HEK293T (cell line): ENCODE measurements around the gene FOXN1.

Experiments used
- CTCF ChIA-PET: fragments of 350-600 bp; formaldehyde crosslinking; extraction: SDS; loops from one replicate; lab custom pipeline; 2021; ENCODE audit warnings: antibody characterized with exemption, inconsistent platforms; lab: Yijun Ruan, JAX
- POLR2A ChIA-PET: fragments of 350-600 bp; formaldehyde crosslinking; extraction: SDS; loops from one replicate; lab custom pipeline; 2020; ENCODE audit warnings: antibody characterized with exemption, inconsistent platforms; lab: Yijun Ruan, JAX
- DNase-seq: peaks from one replicate; pipeline ENCODE4 v3.0.0; 2012; ENCODE audit warnings: mixed read lengths; ENCODE audit errors: extremely low spot score
- ARNT ChIP-seq: fragments of 450-650 bp; IDR thresholded peaks from 2 replicates; pipeline ENCODE4 v1.6.1; 2017; ENCODE audit warnings: mild to moderate bottlenecking
- BHLHE40 ChIP-seq: fragments of 450-650 bp; IDR thresholded peaks from 2 replicates; pipeline ENCODE4 v1.6.1; 2016; ENCODE audit warnings: mild to moderate bottlenecking, moderate library complexity, borderline replicate concordance
- CTBP1 ChIP-seq: fragments of 450-650 bp; IDR thresholded peaks from 2 replicates; pipeline ENCODE4 v1.6.1; 2016; ENCODE audit warnings: borderline replicate concordance
- ELF4 ChIP-seq: fragments of 450-650 bp; IDR thresholded peaks from 2 replicates; pipeline ENCODE4 v1.6.1; 2017; ENCODE audit warnings: antibody characterized with exemption
- FOXA1 ChIP-seq: fragments of 450-650 bp; IDR thresholded peaks from 2 replicates; pipeline ENCODE4 v1.6.1; 2016; ENCODE audit warnings: mild to moderate bottlenecking
- FOXK2 ChIP-seq: fragments of 450-650 bp; IDR thresholded peaks from 2 replicates; pipeline ENCODE4 v1.6.1; 2016; ENCODE audit warnings: mild to moderate bottlenecking
- FOXM1 ChIP-seq: fragments of 450-650 bp; IDR thresholded peaks from 2 replicates; pipeline ENCODE4 v1.6.1; 2017; ENCODE audit warnings: mild to moderate bottlenecking, borderline replicate concordance
- HDGF ChIP-seq: fragments of 450-650 bp; IDR thresholded peaks from 2 replicates; pipeline ENCODE4 v1.6.1; 2017; ENCODE audit warnings: antibody characterized with exemption, borderline replicate concordance
- L3MBTL2 ChIP-seq: fragments of 450-650 bp; conservative IDR thresholded peaks from 2 replicates; pipeline ENCODE4 v1.6.1; 2016; ENCODE audit warnings: mild to moderate bottlenecking
- LEF1 ChIP-seq: fragments of 450-650 bp; IDR thresholded peaks from 2 replicates; pipeline ENCODE4 v1.6.1; 2017; ENCODE audit warnings: mild to moderate bottlenecking, borderline replicate concordance
- NFRKB ChIP-seq: fragments of 450-650 bp; IDR thresholded peaks from 2 replicates; pipeline ENCODE4 v1.6.1; 2016; ENCODE audit warnings: mild to moderate bottlenecking, moderate library complexity
- SP1 ChIP-seq: fragments of 450-650 bp; IDR thresholded peaks from 2 replicates; pipeline ENCODE4 v1.6.1; 2017
- SUZ12 ChIP-seq: fragments of 450-650 bp; IDR thresholded peaks from 2 replicates; pipeline ENCODE4 v1.6.1; 2016; ENCODE audit warnings: mild to moderate bottlenecking
- TARDBP ChIP-seq: fragments of 450-650 bp; IDR thresholded peaks from 2 replicates; pipeline ENCODE4 v1.6.1; 2016
- ZNF384 ChIP-seq: fragments of 450-650 bp; IDR thresholded peaks from 2 replicates; pipeline ENCODE4 v1.6.1; 2016
- TF ChIP-seq, protein P1 (sequence below): fragments of 450-650 bp; IDR thresholded peaks from 2 replicates; pipeline ENCODE4 v1.6.1; 2016

Gene FOXN1

DNA sequence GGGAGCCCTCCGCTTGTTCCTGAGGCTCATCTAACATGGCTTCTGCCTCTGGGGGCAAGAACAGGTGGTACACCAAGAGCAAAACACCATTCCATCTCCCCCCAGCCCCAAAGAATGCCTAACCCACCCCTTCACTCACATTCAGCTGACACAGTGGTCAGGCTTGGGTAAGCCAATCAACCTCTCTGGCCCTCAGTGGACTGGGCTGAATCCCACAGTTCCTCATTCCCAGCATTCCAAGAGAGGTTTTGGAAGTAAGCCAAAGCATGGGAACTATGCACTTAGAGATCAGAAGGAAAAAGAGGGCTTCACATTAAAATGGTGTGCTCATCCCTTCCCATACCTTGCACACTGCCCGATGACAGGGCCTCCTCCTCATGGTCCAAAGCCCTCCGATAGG lies 57.3 kb downstream of the FOXN1 start:
- no peak for DNase-seq
- CTCF ChIA-PET, result no interaction called here
- TF ChIP-seq TARDBP (no peak), SUZ12 (no peak), SP1 (no peak), BHLHE40 (no peak), NFRKB (no peak), FOXM1 (no peak), ARNT (no peak)
- TF ChIP-seq, protein P1, sequence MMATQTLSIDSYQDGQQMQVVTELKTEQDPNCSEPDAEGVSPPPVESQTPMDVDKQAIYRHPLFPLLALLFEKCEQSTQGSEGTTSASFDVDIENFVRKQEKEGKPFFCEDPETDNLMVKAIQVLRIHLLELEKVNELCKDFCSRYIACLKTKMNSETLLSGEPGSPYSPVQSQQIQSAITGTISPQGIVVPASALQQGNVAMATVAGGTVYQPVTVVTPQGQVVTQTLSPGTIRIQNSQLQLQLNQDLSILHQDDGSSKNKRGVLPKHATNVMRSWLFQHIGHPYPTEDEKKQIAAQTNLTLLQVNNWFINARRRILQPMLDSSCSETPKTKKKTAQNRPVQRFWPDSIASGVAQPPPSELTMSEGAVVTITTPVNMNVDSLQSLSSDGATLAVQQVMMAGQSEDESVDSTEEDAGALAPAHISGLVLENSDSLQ, result no peak
- POLR2A ChIA-PET, result no interaction called here

DNA sequence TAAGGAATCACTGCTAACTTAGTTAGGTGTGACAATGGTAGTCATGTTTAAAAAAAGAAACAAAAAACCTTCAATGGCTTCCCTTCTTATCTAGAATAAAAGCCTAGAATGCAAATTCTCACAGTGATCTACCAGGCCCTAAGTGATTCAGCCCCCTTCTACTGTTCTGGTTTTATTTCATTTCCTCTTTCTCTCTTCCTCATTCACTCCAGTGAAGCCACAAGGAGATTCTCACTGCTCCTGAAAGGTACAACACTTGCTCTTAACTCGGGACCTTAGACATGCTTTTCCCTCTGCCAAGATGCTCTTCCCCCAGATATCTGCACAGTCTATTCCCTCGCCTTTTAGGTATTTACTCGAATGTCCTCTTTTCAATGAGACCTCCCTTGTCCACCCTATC lies 61.5 kb downstream of the FOXN1 start:
- CTCF ChIA-PET, result no interaction called here
- POLR2A ChIA-PET, result no interaction called here
- DNase-seq, result no peak
- no peak for TF ChIP-seq CTBP1
- TF ChIP-seq, protein P1, result no peak
- no peak for TF ChIP-seq NFRKB
- no peak for TF ChIP-seq TARDBP
- TF ChIP-seq BHLHE40, result no peak
- TF ChIP-seq FOXA1, result no peak
- no peak for TF ChIP-seq ELF4

DNA sequence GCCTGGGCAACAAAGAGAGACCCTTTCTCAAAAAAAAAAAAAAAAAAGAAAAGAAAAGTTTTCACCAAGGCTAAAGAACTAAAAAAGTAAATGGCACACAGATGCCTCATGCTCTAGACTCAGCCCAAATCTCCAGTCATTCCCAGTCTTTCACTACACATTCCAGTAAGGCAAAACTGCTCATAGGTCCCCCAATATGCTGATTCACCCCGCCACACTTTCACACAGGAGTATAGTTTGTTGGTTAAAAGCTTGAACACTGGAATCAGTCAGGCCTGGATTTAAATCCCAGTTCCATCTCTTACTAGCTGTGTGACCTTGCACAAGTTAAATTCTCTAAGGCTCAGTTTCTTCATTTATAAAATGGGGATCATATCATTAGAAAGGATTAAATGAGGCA lies 63.3 kb downstream of the FOXN1 start:
- TF ChIP-seq SUZ12 (no peak), HDGF (no peak), FOXK2 (no peak), FOXA1 (no peak), ZNF384 (no peak)
- DNase-seq, result no peak
- POLR2A ChIA-PET, result interaction anchor here (1.0 to 3.5 kb wide), 3 partner anchors 9 to 92 kb away, joined by 4 to 15 read pairs (median 8); partner anchors contain the start of genes BLTP2, SDF2 and SUPT6H
- CTCF ChIA-PET, result interaction anchor here (0.8 kb wide), 1 partner anchor 20 kb away, joined by 6 read pairs; no protein-coding TSS in a partner anchor

DNA sequence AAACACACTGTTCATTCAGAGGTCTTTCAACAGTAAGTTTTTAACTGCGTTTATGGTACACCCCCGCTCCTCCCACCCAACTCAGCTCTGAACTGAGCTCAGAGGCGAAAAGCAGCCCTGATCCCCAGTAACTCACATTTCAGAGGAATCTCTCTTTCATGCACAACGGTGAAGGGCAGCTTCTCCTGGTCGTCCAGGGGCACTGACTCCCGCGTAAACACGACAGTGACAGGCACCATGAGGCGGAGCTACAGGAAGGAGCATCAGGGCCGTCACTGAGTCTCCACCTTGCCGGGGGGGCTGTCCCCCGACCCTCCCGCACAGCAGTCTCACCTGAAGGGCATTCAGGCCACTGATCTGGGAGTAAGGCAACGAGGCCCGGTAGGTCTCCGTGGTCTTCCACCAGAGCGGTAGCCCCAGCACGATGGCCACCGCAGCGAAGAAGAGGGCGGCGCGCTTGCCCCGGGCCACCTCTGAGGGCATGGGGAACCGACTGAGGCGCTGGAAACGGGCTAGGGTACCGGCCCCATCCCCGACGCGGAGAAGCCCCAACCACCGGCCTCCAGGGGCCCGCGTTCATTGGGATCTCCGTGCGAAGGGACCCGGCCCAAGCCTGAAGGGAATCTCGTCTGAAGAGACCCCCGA lies 64.7 kb downstream of the FOXN1 start:
- TF ChIP-seq SP1 (no peak), L3MBTL2 (peak; percentile 36; the same call in 1 of the 2 replicates)
- POLR2A ChIA-PET, result interaction anchor here (0.6 to 3.6 kb wide), 27 partner anchors 9 to 199 kb away, joined by 3 to 35 read pairs (median 6); partner anchors contain the start of genes BLTP2, FOXN1, RPL23A and SDF2
- CTCF ChIA-PET, result interaction anchor here (0.8 to 1.6 kb wide), 5 partner anchors 20 to 163 kb away, joined by 3 to 5 read pairs (median 4); no protein-coding TSS in a partner anchor
- peak; percentile 35 for DNase-seq

DNA sequence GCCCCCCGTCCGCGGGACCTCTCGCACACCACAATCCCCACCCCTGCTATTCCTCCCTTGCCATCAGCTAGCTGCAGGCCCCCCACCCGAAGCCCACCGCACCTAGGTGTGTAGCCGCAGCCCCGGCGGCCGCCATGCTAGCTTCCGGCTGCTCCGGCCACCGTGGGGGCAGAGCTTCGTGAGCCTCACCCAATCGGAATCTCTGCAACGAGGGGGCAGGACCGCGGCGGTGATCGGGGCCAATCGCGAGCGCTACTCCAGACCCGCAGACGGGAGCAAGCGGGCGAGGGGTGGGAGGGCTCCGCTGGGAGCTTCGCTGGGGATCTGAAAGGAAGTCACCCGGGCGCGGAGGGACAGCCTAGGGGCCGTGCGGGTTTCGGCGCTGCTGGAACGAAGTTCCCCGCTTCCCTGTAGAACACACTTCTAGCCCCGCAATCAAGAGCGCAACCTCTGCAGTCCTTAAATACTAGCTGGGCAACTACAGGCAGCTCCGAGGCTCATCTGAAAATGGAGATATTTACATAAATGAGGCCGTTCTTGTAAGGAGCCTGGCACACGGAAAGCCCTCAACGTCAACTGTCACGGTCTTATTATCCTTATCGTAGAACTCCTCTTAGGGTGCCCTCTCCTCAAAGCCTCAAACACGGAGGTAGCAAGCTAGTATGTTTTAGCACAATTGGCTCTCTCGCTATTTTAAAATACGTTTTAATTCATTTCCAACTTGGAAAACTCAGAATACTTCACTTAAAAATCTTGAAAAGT lies 65.4 kb downstream of the FOXN1 start, which contains the start of gene PIGS:
Gene PIGS, minus strand, starts transcription at position 164 of the 762 bp plus-strand sequence. Its CDS starts 28 bp downstream, at position 136.
- peak; percentile 88 for DNase-seq
- ChIA-PET CTCF (interaction anchor here (0.6 to 1.6 kb wide), 5 partner anchors 20 to 155 kb away, joined by 3 to 5 read pairs (median 4); no protein-coding TSS in a partner anchor), POLR2A (interaction anchor here (0.6 to 3.6 kb wide), 27 partner anchors 9 to 236 kb away, joined by 3 to 35 read pairs (median 6); partner anchors contain the start of genes BLTP2, FOXN1, RPL23A and SDF2)
- TF ChIP-seq ELF4 (no peak), L3MBTL2 (no peak), BHLHE40 (no peak), TARDBP (no peak), FOXK2 (no peak), HDGF (no peak), ZNF384 (no peak), ARNT (no peak), NFRKB (no peak), FOXA1 (no peak), CTBP1 (no peak), SP1 (no peak), SUZ12 (no peak), LEF1 (no peak), FOXM1 (no peak)
- TF ChIP-seq, protein P1, result no peak
